ENCODE measurements around the gene KRT3. TPM values are rescaled to one million over a fixed set of nuclear protein-coding genes. Genes with fewer than 3 reads are reported as not detected.
A peak's percentile ranks its signal among the peaks of the same experiment; 100 is the strongest.

KRT3 gene
- total and polyA plus RNA-seq, 5 donors from 2014 or later: not detected

DNA sequence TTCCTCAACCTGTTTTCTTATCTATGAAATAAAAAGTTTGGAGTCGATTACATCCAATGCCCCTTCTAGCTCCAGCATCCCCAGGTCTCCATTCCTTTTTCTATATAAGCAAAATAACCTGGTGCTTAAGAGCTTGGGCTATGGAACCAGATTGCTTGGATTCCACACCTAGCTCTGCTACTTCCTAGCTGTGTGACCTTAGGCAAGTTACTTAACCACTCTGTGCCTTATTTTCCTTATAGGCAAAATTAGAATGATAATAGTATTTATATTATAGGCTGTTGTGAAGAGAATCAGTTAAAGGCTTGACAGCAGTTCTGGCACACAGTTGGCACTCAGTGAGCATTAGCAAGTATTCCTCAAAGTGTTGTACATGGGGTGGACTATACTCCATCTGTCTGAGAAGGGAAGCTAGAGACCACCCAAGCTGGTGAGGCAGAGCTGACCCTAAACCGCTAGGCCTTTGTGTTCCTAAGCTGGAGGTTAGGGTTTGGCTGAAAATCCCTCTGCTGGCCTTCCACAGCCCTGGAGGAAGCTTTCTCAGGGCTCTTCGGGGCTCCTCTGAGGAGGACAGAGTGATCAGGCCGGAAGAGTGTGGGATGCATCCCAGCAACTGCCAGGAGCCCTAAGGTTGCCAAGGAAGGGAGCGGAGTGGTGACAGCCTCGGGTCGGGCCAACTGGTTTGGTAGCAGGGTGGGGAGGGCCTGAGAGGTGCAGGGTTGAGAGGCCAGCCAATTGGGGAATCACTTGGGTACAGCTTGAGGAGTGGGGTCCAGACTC, 24.0 kb upstream of the KRT3 start:
- H3K27ac Mint-ChIP-seq: peak overlapping the region in 1 of 3 donors; percentile 51

DNA sequence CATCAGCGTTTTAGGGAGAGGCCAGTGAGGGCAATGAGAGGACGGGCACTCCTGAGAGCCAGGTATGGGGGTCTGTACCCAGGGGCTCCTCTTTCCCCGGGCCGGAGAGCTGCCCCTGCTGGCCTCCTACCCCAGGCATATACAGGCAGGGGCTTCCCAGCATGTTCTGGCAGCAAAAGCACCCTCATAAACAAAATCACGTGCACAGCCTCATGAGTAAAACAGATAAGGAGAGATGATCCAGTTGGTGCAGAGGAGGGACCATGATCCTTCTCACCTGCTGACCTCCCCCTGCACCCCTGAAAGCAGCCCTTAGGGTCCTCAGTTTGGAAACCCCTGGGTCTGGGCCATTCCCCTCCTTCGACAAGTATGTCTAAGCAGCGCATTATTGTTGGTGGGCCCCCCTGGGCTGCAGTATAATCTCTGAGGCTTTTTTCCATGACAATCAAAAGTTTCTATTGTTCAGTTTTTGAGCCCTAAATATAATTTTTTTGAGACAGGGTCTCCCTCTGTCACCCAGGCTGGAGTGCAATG, 23.0 kb upstream of the KRT3 start:
- Histone ChIP-seq H3K9me3 (ENCODE audit: control insufficient read depth in 2 of 2, low read length in 2 of 2) (no peaks in the 10 kb centered on the region), H3K4me3 (ENCODE audit: low read depth, low read length) (no peak overlapping the region), H3K27me3 (ENCODE audit: control insufficient read depth, insufficient read depth, low read length) (no peaks in the 10 kb centered on the region), H3K36me3 (ENCODE audit: control insufficient read depth, insufficient read depth, low read length) (no peaks in the 10 kb centered on the region), H3K4me1 (ENCODE audit: control insufficient read depth, insufficient read depth, low read length, poor library complexity, severe bottlenecking) (no peaks in the 10 kb centered on the region), H3K27ac (ENCODE audit: insufficient read depth, low read length, poor library complexity, severe bottlenecking) (no peak overlapping the region)
- Mint-ChIP-seq H3K4me1 (peaks cover 0 to 7% (median 1%) of the 10 kb centered on the region in 4 donors), H3K36me3 (no peaks in the 10 kb centered on the region), H3K27me3 (peaks cover 10% of the 10 kb centered on the region), H3K4me3 (no peak overlapping the region), H3K9me3 (no peaks in the 10 kb centered on the region), H3K27ac (no peak overlapping the region)
- ATAC-seq (ENCODE audit: low read depth in 2 of 2) (no peak), DNase-seq (no peak)

More for the DNA sequence above, 24.0 kb upstream of the KRT3 start:
- Histone ChIP-seq H3K27me3 (ENCODE audit: control insufficient read depth, insufficient read depth, low read length) (no peaks in the 10 kb centered on the region), H3K4me1 (ENCODE audit: control insufficient read depth, insufficient read depth, low read length, poor library complexity, severe bottlenecking) (no peaks in the 10 kb centered on the region), H3K9me3 (ENCODE audit: control insufficient read depth in 2 of 2, low read length in 2 of 2) (no peaks in the 10 kb centered on the region), H3K36me3 (ENCODE audit: control insufficient read depth, insufficient read depth, low read length) (no peaks in the 10 kb centered on the region), H3K4me3 (ENCODE audit: low read depth, low read length) (no peak overlapping the region), H3K27ac (ENCODE audit: insufficient read depth, low read length, poor library complexity, severe bottlenecking) (no peak overlapping the region)
- DNase-seq: no peak
- Mint-ChIP-seq H3K9me3 (no peaks in the 10 kb centered on the region), H3K4me1 (peaks cover 0 to 7% (median 1%) of the 10 kb centered on the region in 4 donors), H3K27me3 (peaks cover 10% of the 10 kb centered on the region), H3K36me3 (no peaks in the 10 kb centered on the region), H3K4me3 (no peak overlapping the region)
- no peak for ATAC-seq (ENCODE audit: low read depth in 2 of 2)

DNA sequence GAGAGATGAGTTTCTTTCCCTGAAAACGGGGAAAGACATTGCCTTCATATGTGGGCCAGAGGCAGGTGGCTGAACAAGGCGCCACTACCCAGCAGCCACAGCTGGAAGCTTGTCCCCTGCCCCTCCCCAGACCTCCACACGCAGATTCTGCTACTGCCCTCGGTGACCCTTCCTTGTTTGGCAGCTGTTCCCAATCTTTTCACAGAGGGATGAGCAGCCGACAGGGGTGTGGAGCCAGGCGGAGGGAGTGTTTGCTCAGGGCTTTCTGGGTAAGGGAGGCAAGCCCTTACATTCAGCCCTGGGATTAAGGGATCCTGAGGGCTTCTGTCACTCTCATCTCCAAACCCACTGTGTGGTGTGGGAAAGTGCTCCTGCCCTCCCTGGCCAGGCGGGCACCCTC, 22.5 kb upstream of the KRT3 start:
- H3K36me3 Mint-ChIP-seq: no peaks in the 10 kb centered on the region
- Histone ChIP-seq H3K27me3 (ENCODE audit: control insufficient read depth, insufficient read depth, low read length) (no peaks in the 10 kb centered on the region), H3K9me3 (ENCODE audit: control insufficient read depth in 2 of 2, low read length in 2 of 2) (no peaks in the 10 kb centered on the region), H3K4me3 (ENCODE audit: low read depth, low read length) (no peak overlapping the region), H3K36me3 (ENCODE audit: control insufficient read depth, insufficient read depth, low read length) (no peaks in the 10 kb centered on the region), H3K4me1 (ENCODE audit: control insufficient read depth, insufficient read depth, low read length, poor library complexity, severe bottlenecking) (no peaks in the 10 kb centered on the region), H3K27ac (ENCODE audit: insufficient read depth, low read length, poor library complexity, severe bottlenecking) (no peak overlapping the region)
- H3K4me3 Mint-ChIP-seq: no peak overlapping the region
- no peaks in the 10 kb centered on the region for H3K9me3 Mint-ChIP-seq
- ATAC-seq (ENCODE audit: low read depth in 2 of 2) (no peak), DNase-seq (no peak)
- H3K27ac Mint-ChIP-seq: no peak overlapping the region
- H3K27me3 Mint-ChIP-seq: peaks cover 10% of the 10 kb centered on the region
- peaks cover 0 to 7% (median 1%) of the 10 kb centered on the region in 4 donors for H3K4me1 Mint-ChIP-seq

DNA sequence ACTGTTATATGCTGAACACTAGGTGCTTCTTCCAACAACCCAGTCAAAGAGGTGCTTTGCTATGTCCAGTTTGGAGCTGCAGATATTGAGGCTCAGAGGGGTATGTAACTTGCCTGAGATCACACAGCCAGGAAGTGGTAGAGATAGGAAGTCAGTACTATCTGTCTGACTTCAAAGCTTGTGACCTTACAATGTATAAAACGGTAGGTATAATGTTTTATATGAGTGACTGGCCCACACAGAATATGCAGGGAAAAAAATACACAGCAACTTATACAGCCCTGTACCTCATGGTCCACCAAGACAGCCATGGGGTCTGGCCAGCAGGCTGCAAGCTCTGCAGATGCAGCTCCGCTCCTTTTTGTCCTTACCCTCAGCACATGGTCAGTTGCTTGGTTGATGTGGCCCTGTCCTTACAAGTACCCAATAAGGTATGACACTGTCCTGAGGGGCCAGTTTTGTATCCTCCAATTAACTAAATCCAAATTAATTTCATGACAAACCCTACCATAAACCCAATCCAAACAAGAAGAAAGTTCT, 21.9 kb upstream of the KRT3 start:
- Mint-ChIP-seq H3K4me1 (peaks cover 0 to 7% (median 1%) of the 10 kb centered on the region in 4 donors), H3K36me3 (no peaks in the 10 kb centered on the region), H3K27me3 (peaks cover 10% of the 10 kb centered on the region), H3K4me3 (no peak overlapping the region), H3K27ac (no peak overlapping the region), H3K9me3 (no peaks in the 10 kb centered on the region)
- Histone ChIP-seq H3K4me1 (ENCODE audit: control insufficient read depth, insufficient read depth, low read length, poor library complexity, severe bottlenecking) (no peaks in the 10 kb centered on the region), H3K4me3 (ENCODE audit: low read depth, low read length) (no peak overlapping the region), H3K27me3 (ENCODE audit: control insufficient read depth, insufficient read depth, low read length) (no peaks in the 10 kb centered on the region), H3K36me3 (ENCODE audit: control insufficient read depth, insufficient read depth, low read length) (no peaks in the 10 kb centered on the region), H3K9me3 (ENCODE audit: control insufficient read depth in 2 of 2, low read length in 2 of 2) (no peaks in the 10 kb centered on the region), H3K27ac (ENCODE audit: insufficient read depth, low read length, poor library complexity, severe bottlenecking) (no peak overlapping the region)
- DNase-seq (peak in 1 of 3 donors; percentile 3), ATAC-seq (ENCODE audit: low read depth in 2 of 2) (no peak)

DNA sequence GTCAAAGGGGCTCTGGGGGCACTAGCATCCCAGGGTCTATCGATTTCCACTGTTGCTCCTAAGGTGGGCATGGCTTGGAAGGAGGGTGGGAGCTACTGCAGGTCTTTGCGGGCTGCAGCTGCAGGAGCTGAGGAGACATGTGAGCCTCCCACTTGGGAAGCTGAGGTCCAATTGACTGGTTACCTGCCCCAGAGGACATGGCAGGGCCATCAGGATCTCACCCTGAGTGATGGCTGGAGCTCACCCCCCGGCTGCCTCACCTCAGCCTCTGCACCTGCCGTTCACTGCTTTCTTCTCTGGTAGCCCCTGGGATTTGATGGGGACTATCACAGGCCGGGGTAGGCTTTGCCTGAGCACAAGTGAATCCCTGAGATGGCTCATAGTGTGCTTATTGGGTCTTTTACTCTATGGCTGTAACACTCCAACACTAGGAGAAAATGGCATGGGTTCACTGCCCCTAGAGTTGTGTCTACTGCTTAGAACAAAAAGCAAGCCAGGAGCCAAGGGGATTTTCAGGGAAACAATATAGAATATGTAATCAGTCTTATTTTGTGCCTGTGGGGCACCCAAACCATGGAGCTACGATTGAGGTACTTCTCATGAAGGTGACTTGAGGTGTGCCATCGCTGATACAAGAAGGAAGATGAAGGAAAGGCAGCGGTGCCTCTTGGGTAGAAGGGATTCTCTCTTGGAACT, 21.2 kb upstream of the KRT3 start:
- Histone ChIP-seq H3K27me3 (ENCODE audit: control insufficient read depth, insufficient read depth, low read length) (no peaks in the 10 kb centered on the region), H3K4me3 (ENCODE audit: low read depth, low read length) (no peak overlapping the region), H3K4me1 (ENCODE audit: control insufficient read depth, insufficient read depth, low read length, poor library complexity, severe bottlenecking) (no peaks in the 10 kb centered on the region), H3K9me3 (ENCODE audit: control insufficient read depth in 2 of 2, low read length in 2 of 2) (no peaks in the 10 kb centered on the region), H3K36me3 (ENCODE audit: control insufficient read depth, insufficient read depth, low read length) (no peaks in the 10 kb centered on the region), H3K27ac (ENCODE audit: insufficient read depth, low read length, poor library complexity, severe bottlenecking) (no peak overlapping the region)
- DNase-seq (no peak), ATAC-seq (ENCODE audit: low read depth in 2 of 2) (no peak)
- H3K9me3 Mint-ChIP-seq: no peaks in the 10 kb centered on the region
- no peaks in the 10 kb centered on the region for H3K36me3 Mint-ChIP-seq
- H3K27ac Mint-ChIP-seq: no peak overlapping the region
- no peak overlapping the region for H3K4me3 Mint-ChIP-seq
- H3K27me3 Mint-ChIP-seq: peaks cover 10% of the 10 kb centered on the region
- peaks cover 0 to 7% (median 1%) of the 10 kb centered on the region in 4 donors for H3K4me1 Mint-ChIP-seq

DNA sequence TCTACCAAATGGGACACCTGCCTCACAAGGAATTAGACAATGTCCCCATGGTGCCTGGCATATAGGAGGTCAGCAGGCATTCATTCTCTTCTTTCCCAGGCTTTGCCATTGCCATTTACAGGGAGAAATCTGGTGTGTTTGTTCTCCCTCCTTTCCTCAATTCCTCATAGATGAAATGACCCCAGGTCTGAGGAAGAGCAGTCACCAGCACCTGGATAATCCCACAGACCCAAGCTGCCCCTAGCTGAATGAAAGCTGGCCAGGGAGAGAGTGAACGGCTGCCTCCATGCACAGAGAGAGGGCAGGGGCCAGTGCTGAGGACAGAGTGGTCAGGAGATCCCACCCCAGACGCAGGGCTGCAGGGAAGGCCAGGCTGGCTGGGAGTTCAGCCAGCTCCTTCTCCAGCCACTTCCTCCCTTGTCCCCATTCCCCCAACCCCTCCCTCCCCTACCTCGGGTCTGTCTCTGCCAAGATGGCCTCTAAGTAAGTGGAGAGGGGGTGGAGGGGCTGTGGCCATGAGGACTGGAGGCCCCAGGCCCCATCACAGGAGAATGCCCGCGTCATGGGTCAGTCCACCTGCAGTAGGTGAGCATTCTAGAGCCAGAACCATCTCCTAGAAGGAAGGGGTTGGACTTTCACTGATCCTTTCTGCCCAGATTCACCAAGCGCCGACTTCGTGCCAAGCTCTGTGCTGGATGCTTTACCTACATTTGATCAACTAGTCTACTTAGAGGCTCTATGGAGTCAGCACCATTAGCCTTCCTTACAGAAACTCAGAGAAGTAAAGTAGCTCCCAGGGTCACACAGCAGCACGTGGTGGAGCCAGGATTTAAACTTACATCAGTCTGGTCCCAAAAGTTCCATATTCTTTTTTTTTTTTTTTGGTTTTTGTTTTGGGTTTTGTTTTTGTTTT, 20.0 kb upstream of the KRT3 start:
- Mint-ChIP-seq H3K9me3 (no peaks in the 10 kb centered on the region), H3K4me1 (peaks cover 0 to 7% (median 1%) of the 10 kb centered on the region in 4 donors), H3K4me3 (no peak overlapping the region), H3K36me3 (no peaks in the 10 kb centered on the region), H3K27me3 (peaks cover 10% of the 10 kb centered on the region), H3K27ac (peak overlapping the region in 1 of 3 donors; percentile 47)
- no peak overlapping the region for H3K4me3 ChIP-seq (ENCODE audit: low read depth, low read length)
- H3K4me1 ChIP-seq (ENCODE audit: control insufficient read depth, insufficient read depth, low read length, poor library complexity, severe bottlenecking): no peaks in the 10 kb centered on the region
- H3K9me3 ChIP-seq (ENCODE audit: control insufficient read depth in 2 of 2, low read length in 2 of 2): no peaks in the 10 kb centered on the region
- no peaks in the 10 kb centered on the region for H3K36me3 ChIP-seq (ENCODE audit: control insufficient read depth, insufficient read depth, low read length)
- ATAC-seq (ENCODE audit: low read depth in 2 of 2) (no peak), DNase-seq (no peak)
- H3K27ac ChIP-seq (ENCODE audit: insufficient read depth, low read length, poor library complexity, severe bottlenecking): no peak overlapping the region
- no peaks in the 10 kb centered on the region for H3K27me3 ChIP-seq (ENCODE audit: control insufficient read depth, insufficient read depth, low read length)

DNA sequence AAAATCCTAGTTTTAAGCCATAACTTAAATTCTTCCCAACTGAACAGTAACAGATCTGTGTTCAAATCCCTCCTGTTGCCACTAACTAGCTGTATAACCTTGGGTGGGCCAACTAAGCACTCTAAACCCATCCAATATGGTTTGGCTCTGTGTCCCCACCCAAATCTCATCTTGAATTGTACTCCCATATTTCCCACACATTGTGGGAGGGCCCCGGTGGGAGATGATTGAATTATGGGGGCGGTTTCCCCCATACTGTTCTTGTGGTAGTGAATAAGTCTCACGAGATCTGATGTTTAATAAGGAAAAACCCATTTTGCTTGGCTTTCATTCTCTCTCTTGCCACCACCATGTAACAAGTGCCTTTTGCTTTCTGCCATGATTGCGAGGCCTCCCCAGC, 19.2 kb upstream of the KRT3 start:
- no peak for ATAC-seq (ENCODE audit: low read depth in 2 of 2)

More for the DNA sequence above, 19.2 kb upstream of the KRT3 start:
- no peak overlapping the region for H3K27ac ChIP-seq (ENCODE audit: insufficient read depth, low read length, poor library complexity, severe bottlenecking)
- no peaks in the 10 kb centered on the region for H3K4me1 ChIP-seq (ENCODE audit: control insufficient read depth, insufficient read depth, low read length, poor library complexity, severe bottlenecking)
- H3K27ac Mint-ChIP-seq: no peak overlapping the region
- H3K36me3 Mint-ChIP-seq: no peaks in the 10 kb centered on the region
- no peak overlapping the region for H3K4me3 ChIP-seq (ENCODE audit: low read depth, low read length)
- H3K36me3 ChIP-seq (ENCODE audit: control insufficient read depth, insufficient read depth, low read length): no peaks in the 10 kb centered on the region
- no peak for DNase-seq
- no peaks in the 10 kb centered on the region for H3K27me3 ChIP-seq (ENCODE audit: control insufficient read depth, insufficient read depth, low read length)
- H3K9me3 ChIP-seq (ENCODE audit: control insufficient read depth in 2 of 2, low read length in 2 of 2): no peaks in the 10 kb centered on the region
- H3K9me3 Mint-ChIP-seq: peaks cover 0 to 2% (median 0%) of the 10 kb centered on the region in 7 donors
- H3K4me1 Mint-ChIP-seq: peaks cover 0 to 7% (median 1%) of the 10 kb centered on the region in 4 donors
- no peak overlapping the region for H3K4me3 Mint-ChIP-seq
- H3K27me3 Mint-ChIP-seq: peaks cover 10% of the 10 kb centered on the region
